BLaER1 (cell line): ENCODE measurements around the gene CBR4.
"Not testable (repeated sequence)": the region's sequence is repeated elsewhere in the genome, so short reads cannot be mapped to it uniquely, and the experiment has no call there.

Experiments used
- H3K27ac ChIP-seq: shearing (Covaris generic); formaldehyde crosslinking; 2 replicates; pipeline ENCODE4 v1.8.1; 2022
- H3K27me3 ChIP-seq: shearing (Covaris generic); formaldehyde crosslinking; 2 replicates; pipeline ENCODE4 v1.8.1; 2022
- H3K36me3 ChIP-seq: shearing (Covaris generic); formaldehyde crosslinking; 2 replicates; pipeline ENCODE4 v1.8.1; 2022
- H3K4me1 ChIP-seq: shearing (Covaris generic); formaldehyde crosslinking; 2 replicates; pipeline ENCODE4 v1.8.1; 2022
- H3K4me2 ChIP-seq: shearing (Covaris generic); formaldehyde crosslinking; 2 replicates; pipeline ENCODE4 v1.8.1; 2022
- H3K4me3 ChIP-seq: shearing (Covaris generic); formaldehyde crosslinking; 2 replicates; pipeline ENCODE4 v1.8.1; 2022
- H3K9ac ChIP-seq: shearing (Covaris generic); formaldehyde crosslinking; 2 replicates; pipeline ENCODE4 v1.8.1; 2022
- H3K9me3 ChIP-seq: shearing (Covaris generic); formaldehyde crosslinking; 2 replicates; pipeline ENCODE4 v1.8.1; 2022
- H4K20me1 ChIP-seq: shearing (Covaris generic); formaldehyde crosslinking; 2 replicates; pipeline ENCODE4 v1.8.1; 2022
- Cebpa-rat ChIP-seq: shearing (Covaris generic); IDR thresholded peaks from 2 replicates; pipeline ENCODE4 v1.8.1; 2022

Gene CBR4

GRCh38 chr4:168994958-168995357, 15.1 kb downstream of the CBR4 start:
- Histone ChIP-seq H3K4me1 (no peaks in the 10 kb centered on the region), H3K9ac (no peak overlapping the region), H4K20me1 (no peaks in the 10 kb centered on the region), H3K27me3 (no peaks in the 10 kb centered on the region), H3K27ac (no peak overlapping the region), H3K9me3 (no peaks in the 10 kb centered on the region), H3K36me3 (peaks cover 30% of the 10 kb centered on the region), H3K4me3 (no peak overlapping the region), H3K4me2 (no peak overlapping the region)
- TF ChIP-seq Cebpa-rat: no peak

GRCh38 chr4:168993714-168994510, 16.1 kb downstream of the CBR4 start:
- Histone ChIP-seq H3K4me3 (no peak overlapping the region), H3K36me3 (peaks cover 25% of the 10 kb centered on the region), H3K9me3 (no peaks in the 10 kb centered on the region), H3K4me1 (no peaks in the 10 kb centered on the region), H3K9ac (no peak overlapping the region), H3K27ac (no peak overlapping the region), H4K20me1 (no peaks in the 10 kb centered on the region), H3K4me2 (no peak overlapping the region), H3K27me3 (no peaks in the 10 kb centered on the region)
- no peak for TF ChIP-seq Cebpa-rat

- not testable (repeated sequence) for H3K9me3 ChIP-seq, H3K4me1 ChIP-seq, H4K20me1 ChIP-seq, H3K27ac ChIP-seq, H3K4me3 ChIP-seq, H3K27me3 ChIP-seq, H3K4me2 ChIP-seq, H3K9ac ChIP-seq
- peaks cover 25% of the 10 kb centered on the region for H3K36me3 ChIP-seq
Observed at GRCh38 chr4:168992952-168993482, 17.0 kb downstream of the CBR4 start.

GRCh38 chr4:168981942-168982341, 28.1 kb downstream of the CBR4 start:
- Histone ChIP-seq H3K9ac (no peak overlapping the region), H3K4me2 (no peak overlapping the region), H3K27ac (no peak overlapping the region), H3K4me1 (no peaks in the 10 kb centered on the region), H3K27me3 (no peaks in the 10 kb centered on the region), H3K9me3 (peaks cover 69% of the 10 kb centered on the region), H3K36me3 (peaks cover 89% of the 10 kb centered on the region), H3K4me3 (no peak overlapping the region), H4K20me1 (no peaks in the 10 kb centered on the region)
- no peak for TF ChIP-seq Cebpa-rat

- Histone ChIP-seq H3K9ac (no peak overlapping the region), H3K36me3 (peaks cover 88% of the 10 kb centered on the region), H3K4me1 (no peaks in the 10 kb centered on the region), H3K27ac (no peak overlapping the region), H4K20me1 (no peaks in the 10 kb centered on the region), H3K4me2 (no peak overlapping the region), H3K9me3 (peaks cover 73% of the 10 kb centered on the region), H3K27me3 (no peaks in the 10 kb centered on the region), H3K4me3 (no peak overlapping the region)
- no peak for TF ChIP-seq Cebpa-rat
Observed at GRCh38 chr4:168981460-168981859, 28.6 kb downstream of the CBR4 start.

- TF ChIP-seq Cebpa-rat: no peak
- Histone ChIP-seq H3K27ac (no peak overlapping the region), H3K9ac (no peak overlapping the region), H4K20me1 (no peaks in the 10 kb centered on the region), H3K4me3 (no peak overlapping the region), H3K27me3 (no peaks in the 10 kb centered on the region), H3K4me1 (no peaks in the 10 kb centered on the region), H3K4me2 (no peak overlapping the region), H3K9me3 (peaks cover 90% of the 10 kb centered on the region), H3K36me3 (peaks cover 88% of the 10 kb centered on the region)
Observed at GRCh38 chr4:168979338-168979737, 30.7 kb downstream of the CBR4 start.

GRCh38 chr4:168978001-168978700, 31.9 kb downstream of the CBR4 start:
- Histone ChIP-seq H3K27ac (no peak overlapping the region), H3K36me3 (peaks cover 81% of the 10 kb centered on the region), H3K4me1 (no peaks in the 10 kb centered on the region), H3K9ac (no peak overlapping the region), H4K20me1 (no peaks in the 10 kb centered on the region), H3K27me3 (no peaks in the 10 kb centered on the region), H3K9me3 (peaks cover 84% of the 10 kb centered on the region), H3K4me2 (no peak overlapping the region), H3K4me3 (no peak overlapping the region)
- no peak for TF ChIP-seq Cebpa-rat

- Histone ChIP-seq H3K36me3 (peaks cover 29% of the 10 kb centered on the region), H3K27me3 (no peaks in the 10 kb centered on the region), H4K20me1 (no peaks in the 10 kb centered on the region), H3K27ac (no peak overlapping the region), H3K4me2 (no peak overlapping the region), H3K4me1 (no peaks in the 10 kb centered on the region), H3K4me3 (no peak overlapping the region), H3K9ac (no peak overlapping the region), H3K9me3 (peaks cover 47% of the 10 kb centered on the region)
- no peak for TF ChIP-seq Cebpa-rat
Observed at GRCh38 chr4:168972596-168972995, 37.5 kb downstream of the CBR4 start.

- Histone ChIP-seq H3K9me3 (no peaks in the 10 kb centered on the region), H3K4me3 (no peak overlapping the region), H4K20me1 (no peaks in the 10 kb centered on the region), H3K4me1 (no peaks in the 10 kb centered on the region), H3K27me3 (no peaks in the 10 kb centered on the region), H3K27ac (no peak overlapping the region), H3K9ac (no peak overlapping the region), H3K4me2 (no peak overlapping the region), H3K36me3 (no peaks in the 10 kb centered on the region)
- TF ChIP-seq Cebpa-rat: no peak
Observed at GRCh38 chr4:168960716-168961115, 49.3 kb downstream of the CBR4 start.

- Histone ChIP-seq H3K9ac (no peak overlapping the region), H4K20me1 (no peaks in the 10 kb centered on the region), H3K27ac (no peak overlapping the region), H3K4me1 (peaks cover 16% of the 10 kb centered on the region), H3K4me2 (no peak overlapping the region), H3K36me3 (no peaks in the 10 kb centered on the region), H3K9me3 (0 out of 2 replicates have a peak, but pooled peaks cover 10% of the 10 kb centered on the region), H3K27me3 (no peaks in the 10 kb centered on the region), H3K4me3 (no peak overlapping the region)
- TF ChIP-seq Cebpa-rat: no peak
Observed at GRCh38 chr4:168955674-168956073, 54.4 kb downstream of the CBR4 start.

GRCh38 chr4:168952821-168953246, 57.2 kb downstream of the CBR4 start:
- peak overlapping the region; percentile 66 for H3K27ac ChIP-seq
- H3K4me3 ChIP-seq, H3K36me3 ChIP-seq, H3K9me3 ChIP-seq, H3K9ac ChIP-seq, H4K20me1 ChIP-seq, H3K27me3 ChIP-seq: not testable (repeated sequence)
- peaks cover 16% of the 10 kb centered on the region for H3K4me1 ChIP-seq
- peak overlapping the region; percentile 73 for H3K4me2 ChIP-seq
